AG09319 (cell line): ENCODE results near the gene MSANTD3.
A peak's percentile ranks its signal among the peaks of the same experiment; 100 is the strongest.
"Not testable (repeated sequence)": the region's sequence is repeated elsewhere in the genome, so short reads cannot be mapped to it uniquely, and the experiment has no call there.

Source experiments
- DNase-seq: peaks from one replicate; pipeline ENCODE4 v3.0.0-alpha.2; 2010; ENCODE audit warnings: low read depth; ENCODE audit errors: extremely low read depth
- CTCF ChIP-seq: IDR thresholded peaks from 2 replicates; pipeline ENCODE4 v1.5.1; 2011; ENCODE audit warnings: low read depth, mild to moderate bottlenecking, inconsistent platforms, low read length, moderate library complexity

MSANTD3 gene

GRCh38 chr9:100426530-100427365, at the start of gene MSANTD3:
MSANTD3 (plus strand) TSS chr9:100427143; CDS start chr9:100441939, 14,796 bp downstream.
- TF ChIP-seq CTCF = no peak
- DNase-seq = no peak

GRCh38 chr9:100379862-100380261, 47.1 kb upstream of the MSANTD3 start:
- no peak for TF ChIP-seq CTCF
- peak; percentile 0 for DNase-seq

GRCh38 chr9:100392989-100393388, 34.0 kb upstream of the MSANTD3 start:
- not testable (repeated sequence) for DNase-seq

GRCh38 chr9:100394032-100394695, 32.8 kb upstream of the MSANTD3 start:
- TF ChIP-seq CTCF = no peak
- DNase-seq = no peak

- no peak for TF ChIP-seq CTCF
- DNase-seq = no peak
Measured at GRCh38 chr9:100394816-100395215, 32.1 kb upstream of the MSANTD3 start.

- no peak for DNase-seq
- no peak for TF ChIP-seq CTCF
Measured at GRCh38 chr9:100396769-100397168, 30.2 kb upstream of the MSANTD3 start.

GRCh38 chr9:100397529-100398266, 29.2 kb upstream of the MSANTD3 start:
- TF ChIP-seq CTCF = no peak

More at GRCh38 chr9:100397529-100398266, 29.2 kb upstream of the MSANTD3 start:
- no peak for DNase-seq
